MM.1S (cell line): ENCODE measurements around the gene LIN28B.

Experiments used
- DNase-seq: peaks from one replicate; pipeline ENCODE4 v3.0.0-alpha.2; 2015
- H2AFZ ChIP-seq: fragments of 300-600 bp; sonication (generic); 2 replicates; pipeline ENCODE4 v1.6.0; 2016; ENCODE audit warnings: antibody characterized with exemption, low read length
- H3F3A ChIP-seq: fragments of 300-600 bp; sonication (generic); 2 replicates; pipeline ENCODE4 v1.6.1; 2016; ENCODE audit warnings: mild to moderate bottlenecking, antibody characterized with exemption, low read length, moderate library complexity, mixed read lengths; ENCODE audit not compliant: insufficient read depth
- H3K27ac ChIP-seq: fragments of 300-600 bp; sonication (generic); 2 replicates; pipeline ENCODE4 v1.5.1; 2016; ENCODE audit warnings: mild to moderate bottlenecking, low read length
- H3K27me3 ChIP-seq: fragments of 300-600 bp; sonication (generic); replicated peaks from 2 replicates; pipeline ENCODE4 v1.6.0; 2016; ENCODE audit warnings: low read length; ENCODE audit not compliant: insufficient read depth
- H3K36me3 ChIP-seq: fragments of 300-600 bp; sonication (generic); replicated peaks from 2 replicates; pipeline ENCODE4 v1.6.1; 2016; ENCODE audit warnings: mild to moderate bottlenecking, low read length, mixed read lengths; ENCODE audit not compliant: insufficient read depth
- H3K4me1 ChIP-seq: fragments of 300-600 bp; sonication (generic); 2 replicates; pipeline ENCODE4 v1.6.1; 2016; ENCODE audit warnings: low read length, mixed read lengths
- H3K4me2 ChIP-seq: fragments of 300-600 bp; sonication (generic); 2 replicates; pipeline ENCODE4 v1.6.0; 2016; ENCODE audit warnings: low read depth, low read length
- H3K4me3 ChIP-seq: fragments of 300-600 bp; sonication (generic); 2 replicates; pipeline ENCODE4 v1.5.1; 2016; ENCODE audit warnings: low read length, mixed read lengths
- H3K79me2 ChIP-seq: fragments of 300-600 bp; sonication (generic); 2 replicates; pipeline ENCODE4 v1.6.1; 2016; ENCODE audit warnings: mixed run types, low read length, mixed read lengths
- H3K9ac ChIP-seq: fragments of 300-600 bp; sonication (generic); 2 replicates; pipeline ENCODE4 v1.6.1; 2016; ENCODE audit warnings: low read length, mixed read lengths
- H3K9me2 ChIP-seq: fragments of 300-600 bp; sonication (generic); replicated peaks from 2 replicates; pipeline ENCODE4 v1.6.1; 2016; ENCODE audit warnings: mild to moderate bottlenecking, low read length, mixed read lengths; ENCODE audit not compliant: insufficient read depth
- H3K9me3 ChIP-seq: fragments of 300-600 bp; sonication (generic); replicated peaks from 2 replicates; pipeline ENCODE4 v1.6.1; 2016; ENCODE audit warnings: mild to moderate bottlenecking, low read length, mixed read lengths; ENCODE audit not compliant: insufficient read depth
- H4K20me1 ChIP-seq: fragments of 300-600 bp; sonication (generic); 2 replicates; pipeline ENCODE4 v1.6.1; 2016; ENCODE audit warnings: mild to moderate bottlenecking, low read length, moderate library complexity, mixed read lengths; ENCODE audit not compliant: insufficient read depth
- EZH2 ChIP-seq: fragments of 300-600 bp; sonication (generic); optimal IDR thresholded peaks from 2 replicates; pipeline ENCODE3; 2017; ENCODE audit warnings: low read depth, mild to moderate bottlenecking, antibody characterized with exemption, low read length, mixed read lengths
- EZH2phosphoT487 ChIP-seq: fragments of 300-600 bp; sonication (generic); IDR thresholded peaks from 2 replicates; pipeline ENCODE4 v1.6.1; 2018; ENCODE audit warnings: antibody characterized with exemption, low read length
- TF ChIP-seq, protein P1 (sequence below): fragments of 300-600 bp; sonication (generic); IDR thresholded peaks from 2 replicates; pipeline ENCODE4 v1.5.1; 2016; ENCODE audit warnings: antibody characterized with exemption, low read length, mixed read lengths

Gene LIN28B

DNA sequence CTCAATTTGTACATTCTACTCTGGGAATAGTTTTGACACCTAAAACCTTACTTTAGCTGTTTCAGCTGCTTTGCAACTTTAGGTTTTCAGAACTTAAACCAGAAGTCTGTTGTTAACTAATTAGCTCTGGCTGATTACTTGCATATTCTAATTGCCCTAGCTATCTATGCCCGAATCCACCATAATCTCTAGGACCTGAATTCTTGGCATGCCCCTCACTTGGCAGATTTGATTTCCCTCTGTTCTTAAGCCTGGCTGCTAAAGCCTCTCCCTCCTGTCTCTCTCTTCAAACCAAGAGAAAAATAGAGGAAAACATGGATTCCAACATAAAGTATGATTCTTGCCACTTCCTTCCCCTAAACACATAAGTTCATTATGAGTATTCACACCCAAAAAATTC, 35.0 kb upstream of the LIN28B start:
- no peak for TF ChIP-seq EZH2
- TF ChIP-seq EZH2phosphoT487: no peak
- TF ChIP-seq, protein P1, sequence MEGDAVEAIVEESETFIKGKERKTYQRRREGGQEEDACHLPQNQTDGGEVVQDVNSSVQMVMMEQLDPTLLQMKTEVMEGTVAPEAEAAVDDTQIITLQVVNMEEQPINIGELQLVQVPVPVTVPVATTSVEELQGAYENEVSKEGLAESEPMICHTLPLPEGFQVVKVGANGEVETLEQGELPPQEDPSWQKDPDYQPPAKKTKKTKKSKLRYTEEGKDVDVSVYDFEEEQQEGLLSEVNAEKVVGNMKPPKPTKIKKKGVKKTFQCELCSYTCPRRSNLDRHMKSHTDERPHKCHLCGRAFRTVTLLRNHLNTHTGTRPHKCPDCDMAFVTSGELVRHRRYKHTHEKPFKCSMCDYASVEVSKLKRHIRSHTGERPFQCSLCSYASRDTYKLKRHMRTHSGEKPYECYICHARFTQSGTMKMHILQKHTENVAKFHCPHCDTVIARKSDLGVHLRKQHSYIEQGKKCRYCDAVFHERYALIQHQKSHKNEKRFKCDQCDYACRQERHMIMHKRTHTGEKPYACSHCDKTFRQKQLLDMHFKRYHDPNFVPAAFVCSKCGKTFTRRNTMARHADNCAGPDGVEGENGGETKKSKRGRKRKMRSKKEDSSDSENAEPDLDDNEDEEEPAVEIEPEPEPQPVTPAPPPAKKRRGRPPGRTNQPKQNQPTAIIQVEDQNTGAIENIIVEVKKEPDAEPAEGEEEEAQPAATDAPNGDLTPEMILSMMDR: no peak
- Histone ChIP-seq H3K4me2 (no peak overlapping the region), H3K79me2 (no peaks in the 10 kb centered on the region), H3K4me1 (no peaks in the 10 kb centered on the region), H3K9ac (no peak overlapping the region), H3F3A (no peaks in the 10 kb centered on the region), H3K36me3 (no peaks in the 10 kb centered on the region), H3K9me2 (no peaks in the 10 kb centered on the region), H4K20me1 (no peaks in the 10 kb centered on the region), H3K27me3 (no peaks in the 10 kb centered on the region), H3K4me3 (no peak overlapping the region), H3K9me3 (no peaks in the 10 kb centered on the region), H2AFZ (no peak overlapping the region), H3K27ac (no peak overlapping the region)
- no peak for DNase-seq

GRCh38 chr6:104928141-104928540, 28.8 kb upstream of the LIN28B start:
- Histone ChIP-seq H3F3A (no peaks in the 10 kb centered on the region), H3K27ac (no peak overlapping the region), H3K79me2 (no peaks in the 10 kb centered on the region), H3K9ac (no peak overlapping the region), H3K9me3 (no peaks in the 10 kb centered on the region), H3K4me2 (no peak overlapping the region), H3K9me2 (no peaks in the 10 kb centered on the region), H3K27me3 (no peaks in the 10 kb centered on the region), H3K4me3 (no peak overlapping the region), H3K4me1 (no peaks in the 10 kb centered on the region), H2AFZ (no peak overlapping the region), H3K36me3 (no peaks in the 10 kb centered on the region), H4K20me1 (no peaks in the 10 kb centered on the region)
- TF ChIP-seq, protein P1: no peak
- TF ChIP-seq EZH2phosphoT487 (no peak), EZH2 (no peak)
- no peak for DNase-seq

GRCh38 chr6:104929353-104929752, 27.6 kb upstream of the LIN28B start:
- DNase-seq: no peak
- Histone ChIP-seq H3K9ac (no peak overlapping the region), H3K79me2 (no peaks in the 10 kb centered on the region), H3F3A (no peaks in the 10 kb centered on the region), H3K36me3 (no peaks in the 10 kb centered on the region), H3K4me2 (no peak overlapping the region), H3K4me1 (no peaks in the 10 kb centered on the region), H3K9me3 (no peaks in the 10 kb centered on the region), H4K20me1 (no peaks in the 10 kb centered on the region), H3K27ac (no peak overlapping the region), H3K4me3 (no peak overlapping the region), H3K27me3 (no peaks in the 10 kb centered on the region), H2AFZ (no peak overlapping the region), H3K9me2 (no peaks in the 10 kb centered on the region)
- TF ChIP-seq EZH2phosphoT487: no peak
- no peak for TF ChIP-seq EZH2
- TF ChIP-seq, protein P1: no peak
